PC-3 (cell line): Measurements from ENCODE around the gene SLC10A7. TPM values are rescaled to one million over a fixed set of nuclear protein-coding genes. Genes with fewer than 3 reads are reported as not detected.

Experiments used
- ATAC-seq: fragments of 200-7000 bp; cut with Tn5 transposase; 2 replicates; pipeline ENCODE4 v1.9.1; 2020; ENCODE audit warnings: mild to moderate bottlenecking, moderate library complexity
- BruUV-seq: library from RNA; stranded (reverse); fragments of 400-500 nt; replicated peaks from 2 replicates; lab custom pipeline; 2021; lab: Mats Ljungman, UMichigan
- CTCF ChIA-PET: fragments of 300-600 bp; sonication (Branson Sonifier 250); formaldehyde crosslinking; loops from one replicate; lab custom pipeline; 2022; ENCODE audit warnings: antibody characterized with exemption; lab: Charles Lee
- POLR2A ChIA-PET: fragments of 300-600 bp; sonication (Branson Sonifier 250); formaldehyde crosslinking; loops from one replicate; lab custom pipeline; 2022; ENCODE audit warnings: antibody characterized with exemption; ENCODE audit not compliant: unreplicated experiment; lab: Charles Lee
- DNase-seq: peaks from one replicate; pipeline ENCODE4 v3.0.0-alpha.2; 2015
- H2AFZ ChIP-seq: fragments of 300-600 bp; sonication (generic); 2 replicates; pipeline ENCODE4 v1.6.0; 2016; ENCODE audit warnings: antibody characterized with exemption, low read length
- H3F3A ChIP-seq: fragments of 300-600 bp; sonication (generic); one replicate; pipeline ENCODE4 v1.6.0; 2017; ENCODE audit warnings: antibody characterized with exemption, low read length, control low read depth, mild to moderate bottlenecking; ENCODE audit not compliant: unreplicated experiment
- H3K27ac ChIP-seq: fragments of 300-600 bp; sonication (generic); 2 replicates; pipeline ENCODE4 v1.5.1; 2016; ENCODE audit warnings: mild to moderate bottlenecking, low read length
- H3K27me3 ChIP-seq: fragments of 300-600 bp; sonication (generic); 2 replicates; pipeline ENCODE4 v1.6.1; 2016; ENCODE audit warnings: low read length, mixed read lengths
- H3K36me3 ChIP-seq: fragments of 300-600 bp; sonication (generic); 2 replicates; pipeline ENCODE4 v1.6.1; 2016; ENCODE audit warnings: low read depth, mixed run types, low read length, mixed read lengths
- H3K4me1 ChIP-seq: fragments of 300-600 bp; sonication (generic); 2 replicates; pipeline ENCODE4 v1.5.1; 2016; ENCODE audit warnings: low read length; ENCODE audit not compliant: insufficient read depth
- H3K4me2 ChIP-seq: fragments of 300-600 bp; sonication (generic); 2 replicates; pipeline ENCODE4 v1.6.0; 2016; ENCODE audit warnings: low read length
- H3K4me3 ChIP-seq: fragments of 300-600 bp; sonication (generic); 2 replicates; pipeline ENCODE4 v1.5.1; 2016; ENCODE audit warnings: mild to moderate bottlenecking, low read length, mixed read lengths
- H3K79me2 ChIP-seq: fragments of 300-600 bp; sonication (generic); 2 replicates; pipeline ENCODE4 v1.6.1; 2017; ENCODE audit warnings: low read length, mixed read lengths
- H3K9ac ChIP-seq: fragments of 300-600 bp; sonication (generic); 2 replicates; pipeline ENCODE4 v1.6.0; 2016; ENCODE audit warnings: mild to moderate bottlenecking, low read length
- H3K9me2 ChIP-seq: fragments of 300-600 bp; sonication (generic); replicated peaks from 2 replicates; pipeline ENCODE4 v1.6.1; 2016; ENCODE audit warnings: mixed run types, low read length, mixed read lengths
- H3K9me3 ChIP-seq: fragments of 300-600 bp; sonication (generic); 2 replicates; pipeline ENCODE4 v1.6.1; 2016; ENCODE audit warnings: low read length, mixed read lengths
- H4K20me1 ChIP-seq: fragments of 300-600 bp; sonication (generic); 2 replicates; pipeline ENCODE4 v1.6.1; 2016; ENCODE audit warnings: low read length, mixed read lengths
- EZH2 ChIP-seq: fragments of 300-600 bp; sonication (generic); IDR thresholded peaks from one replicate; pipeline ENCODE4 v1.6.1; 2017; ENCODE audit warnings: antibody characterized with exemption, mild to moderate bottlenecking, low read length; ENCODE audit not compliant: unreplicated experiment
- EZH2phosphoT487 ChIP-seq: fragments of 300-600 bp; sonication (generic); IDR thresholded peaks from 2 replicates; pipeline ENCODE4 v1.6.1; 2018; ENCODE audit warnings: mild to moderate bottlenecking, antibody characterized with exemption, low read length, borderline replicate concordance
- intact Hi-C: fragments of 100-400 bp; cut with micrococcal nuclease; formaldehyde crosslinking; loops from 2 replicates; pipeline ENCODE4 v1.9.0; 2023
- total RNA-seq: library from RNA; depleted of rRNA; stranded (reverse); fragments of >200 nt; gene quantifications from 2 replicates; pipeline ENCODE4 v1.2.3, GENCODE V29; 2014
- TF ChIP-seq, protein P1 (sequence below): fragments of 300-600 bp; sonication (generic); conservative IDR thresholded peaks from 2 replicates; pipeline ENCODE4 v1.5.1; 2017; ENCODE audit warnings: antibody characterized with exemption, low read depth, mild to moderate bottlenecking, low read length

The SLC10A7 gene
- total RNA-seq, 1 experiment from 2014 or later = 9.1 TPM

GRCh38 chr4:146343776-146344175 is 178.0 kb downstream of the SLC10A7 start:
- CTCF ChIA-PET = interaction anchor here (0.6 to 0.7 kb wide), 2 partner anchors 181 to 1857 kb away, joined by 5 to 7 read pairs; no protein-coding TSS in a partner anchor
- H3K36me3 ChIP-seq = no peaks in the 10 kb centered on the region
- H3K27ac ChIP-seq = no peak overlapping the region
- H3K4me1 ChIP-seq = peaks cover 8% of the 10 kb centered on the region
- no peaks in the 10 kb centered on the region for H3K27me3 ChIP-seq
- no peaks in the 10 kb centered on the region for H3K9me3 ChIP-seq
- no peak overlapping the region for H3K9ac ChIP-seq
- POLR2A ChIA-PET = no interaction called here
- 0 out of 2 replicates have a peak overlapping the region, but pooled peaks have one; percentile 17 for H3K4me2 ChIP-seq
- DNase-seq = peak; percentile 49
- intact Hi-C loops = loop anchor here (5.0 to 10.0 kb wide), 3 partner anchors 121 to 749 kb away; no protein-coding TSS in a partner anchor
- no peak overlapping the region for H3K4me3 ChIP-seq
- no peak for ATAC-seq
- H3F3A ChIP-seq = no peaks in the 10 kb centered on the region
- H3K9me2 ChIP-seq = no peaks in the 10 kb centered on the region
- no peaks in the 10 kb centered on the region for H4K20me1 ChIP-seq
- no TSS peak for BruUV-seq
- H3K79me2 ChIP-seq = no peaks in the 10 kb centered on the region
- TF ChIP-seq EZH2 = no peak
- no peak for TF ChIP-seq EZH2phosphoT487
- TF ChIP-seq, protein P1, sequence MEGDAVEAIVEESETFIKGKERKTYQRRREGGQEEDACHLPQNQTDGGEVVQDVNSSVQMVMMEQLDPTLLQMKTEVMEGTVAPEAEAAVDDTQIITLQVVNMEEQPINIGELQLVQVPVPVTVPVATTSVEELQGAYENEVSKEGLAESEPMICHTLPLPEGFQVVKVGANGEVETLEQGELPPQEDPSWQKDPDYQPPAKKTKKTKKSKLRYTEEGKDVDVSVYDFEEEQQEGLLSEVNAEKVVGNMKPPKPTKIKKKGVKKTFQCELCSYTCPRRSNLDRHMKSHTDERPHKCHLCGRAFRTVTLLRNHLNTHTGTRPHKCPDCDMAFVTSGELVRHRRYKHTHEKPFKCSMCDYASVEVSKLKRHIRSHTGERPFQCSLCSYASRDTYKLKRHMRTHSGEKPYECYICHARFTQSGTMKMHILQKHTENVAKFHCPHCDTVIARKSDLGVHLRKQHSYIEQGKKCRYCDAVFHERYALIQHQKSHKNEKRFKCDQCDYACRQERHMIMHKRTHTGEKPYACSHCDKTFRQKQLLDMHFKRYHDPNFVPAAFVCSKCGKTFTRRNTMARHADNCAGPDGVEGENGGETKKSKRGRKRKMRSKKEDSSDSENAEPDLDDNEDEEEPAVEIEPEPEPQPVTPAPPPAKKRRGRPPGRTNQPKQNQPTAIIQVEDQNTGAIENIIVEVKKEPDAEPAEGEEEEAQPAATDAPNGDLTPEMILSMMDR = no peak
- H2AFZ ChIP-seq = no peak overlapping the region

GRCh38 chr4:146343199-146343598 is 178.5 kb downstream of the SLC10A7 start:
- no peaks in the 10 kb centered on the region for H3K27me3 ChIP-seq
- TF ChIP-seq, protein P1 = no peak
- TF ChIP-seq EZH2phosphoT487 = no peak
- TF ChIP-seq EZH2 = no peak
- ChIA-PET CTCF (interaction anchor here (0.7 kb wide), 1 partner anchor 1857 kb away, joined by 5 read pairs; no protein-coding TSS in a partner anchor), POLR2A (interaction anchor here (0.6 kb wide), 2 partner anchors 303 to 656 kb away, joined by 5 to 7 read pairs; no protein-coding TSS in a partner anchor)
- H4K20me1 ChIP-seq = no peaks in the 10 kb centered on the region
- no peaks in the 10 kb centered on the region for H3K79me2 ChIP-seq
- no peaks in the 10 kb centered on the region for H3K9me2 ChIP-seq
- DNase-seq (no peak), ATAC-seq (peak; percentile 15; the same call in 1 of the 2 replicates)
- no peak overlapping the region for H3K27ac ChIP-seq
- H3K36me3 ChIP-seq = no peaks in the 10 kb centered on the region
- no peak overlapping the region for H3K9ac ChIP-seq
- H3F3A ChIP-seq = no peaks in the 10 kb centered on the region
- no peaks in the 10 kb centered on the region for H3K9me3 ChIP-seq
- H3K4me1 ChIP-seq = peaks cover 8% of the 10 kb centered on the region
- intact Hi-C loops = loop anchor here (5.0 to 10.0 kb wide), 3 partner anchors 122 to 749 kb away; no protein-coding TSS in a partner anchor
- no peak overlapping the region for H2AFZ ChIP-seq
- no TSS peak for BruUV-seq
- no peak overlapping the region for H3K4me2 ChIP-seq
- H3K4me3 ChIP-seq = no peak overlapping the region

DNA sequence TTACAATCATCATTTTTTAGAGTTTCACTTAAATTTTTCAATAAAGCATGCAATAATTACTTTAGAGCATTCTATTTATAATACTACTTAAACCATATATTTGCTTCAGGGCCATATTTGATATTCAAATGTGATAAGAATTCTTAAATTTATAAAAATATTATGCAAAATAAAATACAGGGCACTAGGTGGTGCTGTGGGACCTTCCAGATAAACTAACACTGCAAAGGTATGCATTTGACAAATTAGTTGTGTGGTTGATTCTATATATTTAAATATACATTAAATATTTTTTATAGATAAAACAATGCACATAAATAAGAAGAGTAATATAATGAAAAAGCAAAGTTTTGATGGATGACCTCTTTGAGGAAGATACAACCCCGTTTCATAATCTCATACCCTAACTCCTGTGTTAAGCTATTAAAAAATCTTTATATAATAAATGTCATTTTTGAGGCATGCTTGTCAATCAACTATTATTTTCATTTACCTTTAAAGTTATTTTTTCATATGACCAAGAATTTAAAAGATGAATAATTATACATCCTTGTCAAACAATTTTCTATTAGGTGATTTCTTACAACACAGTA is 179.0 kb downstream of the SLC10A7 start:
- intact Hi-C loops = loop anchor here (1.0 to 10.0 kb wide), 5 partner anchors 122 to 750 kb away; partner anchors contain the start of gene SLC10A7
- Histone ChIP-seq H3K4me3 (no peak overlapping the region), H3K79me2 (no peaks in the 10 kb centered on the region), H3K36me3 (no peaks in the 10 kb centered on the region), H2AFZ (no peak overlapping the region), H3K27me3 (no peaks in the 10 kb centered on the region), H3K9ac (no peak overlapping the region), H3K4me2 (no peak overlapping the region), H3K27ac (no peak overlapping the region), H4K20me1 (no peaks in the 10 kb centered on the region), H3K4me1 (peaks cover 8% of the 10 kb centered on the region), H3K9me3 (no peaks in the 10 kb centered on the region), H3F3A (no peaks in the 10 kb centered on the region), H3K9me2 (no peaks in the 10 kb centered on the region)
- no TSS peak for BruUV-seq
- ATAC-seq = peak; percentile 27; the same call in 1 of the 2 replicates
- peak; percentile 78 for DNase-seq
- TF ChIP-seq, protein P1 = peak; percentile 46
- no peak for TF ChIP-seq EZH2
- TF ChIP-seq EZH2phosphoT487 = no peak
- CTCF ChIA-PET = interaction anchor here (0.7 kb wide), 1 partner anchor 472 kb away, joined by 4 read pairs; no protein-coding TSS in a partner anchor
- POLR2A ChIA-PET = interaction anchor here (0.6 kb wide), 2 partner anchors 304 to 656 kb away, joined by 5 to 7 read pairs; no protein-coding TSS in a partner anchor
